Stomach (tissue), 4 donors: ENCODE measurements around the gene MMD2.

ENCODE experiments used
- CTCF ChIP-seq, 7 experiments: fragments of 450-650 bp in 4 of 7; fragments of 200-600 bp in 3 of 7; sonication (generic) in 3 of 7; IDR thresholded peaks; one replicate each; pipeline ENCODE4 v1.5.1; 2016 to 2019; ENCODE audit warnings: antibody characterized with exemption in 7 of 7, control low read depth in 2 of 7, mild to moderate bottlenecking in 1 of 7
- EP300 ChIP-seq: sonication (generic); formaldehyde crosslinking; IDR thresholded peaks from one replicate; pipeline ENCODE4 v1.6.1; 2017; ENCODE audit warnings: antibody characterized with exemption
- POLR2A ChIP-seq, 4 donors: fragments of 450-650 bp; IDR thresholded peaks; one replicate each; pipeline ENCODE4 v1.6.1; 2016; ENCODE audit warnings: antibody characterized with exemption in 4 of 4, control low read depth in 2 of 4, mild to moderate bottlenecking in 1 of 4, moderate library complexity in 1 of 4
- POLR2AphosphoS5 ChIP-seq, 3 donors: sonication (generic); formaldehyde crosslinking; IDR thresholded peaks; one replicate each; pipeline ENCODE4 v1.6.1; 2016; ENCODE audit warnings: antibody characterized with exemption in 3 of 3

- no peak for TF ChIP-seq CTCF (IDR thresholded peaks at IDR 0.05)
- TF ChIP-seq POLR2AphosphoS5 (IDR thresholded peaks at IDR 0.05), result no peak
- TF ChIP-seq POLR2A (IDR thresholded peaks at IDR 0.05), result no peak
- TF ChIP-seq EP300, result no peak
These were observed 6.9 kb downstream of the MMD2 start for GRCh38 chr7:4951903-4952636.
